Measurements from ENCODE around the gene ZNF496.

Gene ZNF496

DNA sequence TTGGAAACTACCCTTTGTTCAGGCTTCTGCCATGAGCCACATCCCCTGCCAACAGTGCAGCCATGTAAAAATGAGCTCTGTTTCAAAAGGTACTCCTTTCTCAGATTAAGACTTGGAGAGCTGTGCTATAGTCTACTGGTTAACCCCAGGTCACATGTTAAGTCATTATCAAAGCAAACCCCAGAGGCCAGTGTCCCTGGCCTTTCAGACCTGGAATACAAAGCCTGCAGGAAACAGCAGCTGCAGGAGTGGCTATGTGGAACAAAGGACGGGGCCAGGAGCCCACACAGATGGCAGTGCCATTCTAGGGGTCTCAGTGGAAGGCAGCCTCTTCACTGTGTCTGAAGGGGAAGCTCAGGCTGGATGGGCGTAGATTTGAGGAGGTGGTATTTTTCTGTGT, 6.7 kb downstream of the ZNF496 start:
- peaks cover 96% of the 10 kb centered on the region for H3K36me3 ChIP-seq (ENCODE audit: insufficient read depth, low read length)
- 88% methylated on average over 2 of the region's 2 CpGs for WGBS
- H3K9me3 ChIP-seq (ENCODE audit: insufficient read depth, low read depth, low read length) = no peaks in the 10 kb centered on the region

DNA sequence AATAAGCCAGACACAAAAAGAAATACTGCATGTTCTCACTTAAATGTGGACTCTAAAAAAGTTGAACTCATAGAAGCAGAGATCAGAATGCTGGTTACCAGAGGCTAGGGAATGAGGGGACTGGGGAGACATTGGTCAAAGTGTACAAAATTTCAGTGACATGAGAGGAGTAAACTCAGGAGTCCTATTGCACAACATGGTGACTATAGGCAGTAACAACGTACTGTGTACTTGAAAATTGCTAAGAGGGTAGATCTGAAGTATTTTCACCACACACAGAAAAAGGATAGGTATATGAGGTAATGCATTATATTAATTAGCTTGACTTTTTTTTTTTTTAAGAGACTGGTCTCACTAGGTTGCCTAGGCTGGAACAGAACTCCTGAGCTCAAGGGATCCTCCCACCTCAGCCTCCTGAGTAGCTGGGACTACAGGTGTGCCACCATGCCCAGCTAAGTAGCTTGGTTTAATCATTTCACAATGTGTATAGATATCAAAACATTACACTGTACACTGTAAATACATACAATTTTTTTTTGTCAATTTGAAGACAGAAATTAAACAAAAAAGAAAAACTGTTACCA, 7.4 kb downstream of the ZNF496 start:
- Histone ChIP-seq H3K36me3 (ENCODE audit: insufficient read depth, low read length) (peaks cover 96% of the 10 kb centered on the region), H3K9me3 (ENCODE audit: insufficient read depth, low read depth, low read length) (no peaks in the 10 kb centered on the region), H3K27ac (ENCODE audit: low read depth, low read length) (no peak overlapping the region), H3K9ac (ENCODE audit: low read depth, low read length) (no peak overlapping the region), H3K4me3 (ENCODE audit: low read length) (no peak overlapping the region), H3K27me3 (ENCODE audit: insufficient read depth, low read length) (no peaks in the 10 kb centered on the region), H3K4me1 (ENCODE audit: insufficient read depth, low read length) (peaks cover 25% of the 10 kb centered on the region; the same call in 1 of the 2 replicates)
- 100% methylated on average over 1 of the region's 1 CpG for WGBS

More for the DNA sequence above, 6.7 kb downstream of the ZNF496 start:
- no peak overlapping the region for H3K27ac ChIP-seq (ENCODE audit: low read depth, low read length)
- no peaks in the 10 kb centered on the region for H3K27me3 ChIP-seq (ENCODE audit: insufficient read depth, low read length)
- H3K4me1 ChIP-seq (ENCODE audit: insufficient read depth, low read length) = peaks cover 25% of the 10 kb centered on the region; the same call in 1 of the 2 replicates
- no peak overlapping the region for H3K4me3 ChIP-seq (ENCODE audit: low read length)
- H3K9ac ChIP-seq (ENCODE audit: low read depth, low read length) = no peak overlapping the region

DNA sequence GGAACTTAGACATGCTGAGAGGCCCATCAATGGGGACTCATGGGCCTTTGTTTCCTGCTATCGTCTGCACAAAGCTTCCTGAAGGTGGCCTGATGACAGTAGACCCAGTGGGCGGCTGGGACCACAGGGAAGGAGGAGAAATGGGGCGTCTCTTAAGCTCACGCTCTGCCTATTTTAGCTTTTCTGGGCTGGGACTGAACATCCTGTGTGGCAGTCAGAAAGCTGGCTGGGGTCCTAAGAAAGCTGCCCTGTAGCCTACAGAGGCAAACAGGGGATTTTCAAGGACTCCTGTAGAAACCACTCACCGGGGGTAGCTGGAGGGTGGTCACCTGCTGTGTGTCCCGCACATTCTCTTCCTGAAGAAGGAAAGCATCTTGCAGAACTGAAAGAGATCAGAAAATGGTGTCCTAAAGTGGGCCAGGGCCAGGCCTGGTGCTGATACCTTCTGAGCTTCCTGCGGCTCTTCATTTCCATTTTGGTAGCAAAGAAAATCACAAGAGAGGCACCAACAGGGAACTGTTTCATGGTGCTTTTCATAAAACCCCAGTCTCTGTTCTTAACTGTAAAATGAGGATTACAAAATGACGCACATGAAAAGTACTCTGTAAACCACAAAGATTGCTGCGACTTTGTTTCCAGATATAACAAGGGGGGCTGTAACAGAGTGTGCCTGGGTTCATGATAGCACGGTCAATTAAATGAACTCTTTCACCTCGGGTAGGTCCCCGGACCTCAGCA, 8.6 kb downstream of the ZNF496 start:
- Histone ChIP-seq H3K27me3 (ENCODE audit: insufficient read depth, low read length) (no peaks in the 10 kb centered on the region), H3K27ac (ENCODE audit: low read depth, low read length) (peak overlapping the region; percentile 14), H3K4me3 (ENCODE audit: low read length) (no peak overlapping the region), H3K9ac (ENCODE audit: low read depth, low read length) (no peak overlapping the region), H3K4me1 (ENCODE audit: insufficient read depth, low read length) (peaks cover 25% of the 10 kb centered on the region; the same call in 1 of the 2 replicates), H3K36me3 (ENCODE audit: insufficient read depth, low read length) (peaks cover 95% of the 10 kb centered on the region), H3K9me3 (ENCODE audit: insufficient read depth, low read depth, low read length) (no peaks in the 10 kb centered on the region)
- WGBS = 83% methylated on average over 12 of the region's 12 CpGs

DNA sequence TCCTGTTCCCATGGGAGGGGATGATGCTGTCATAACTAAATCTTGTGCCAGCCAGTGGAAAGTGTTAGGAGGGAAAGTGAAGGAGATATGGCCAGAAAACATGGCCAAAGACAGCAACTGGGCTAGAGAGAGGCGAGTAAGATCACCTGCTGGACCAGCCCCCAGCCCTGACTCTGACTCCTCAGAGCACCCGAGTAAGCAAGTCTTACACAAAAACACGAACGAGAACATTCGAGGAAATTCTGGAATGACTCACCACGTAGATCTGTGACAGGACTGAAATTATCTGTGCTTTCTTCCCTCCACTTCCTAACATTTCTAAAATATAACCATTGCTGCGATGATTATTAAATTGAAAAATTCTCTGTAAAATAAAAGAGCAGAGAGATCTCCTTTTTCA, 9.2 kb downstream of the ZNF496 start:
- Histone ChIP-seq H3K27ac (ENCODE audit: low read depth, low read length) (peak overlapping the region; percentile 14; the same call in 1 of the 2 replicates), H3K9ac (ENCODE audit: low read depth, low read length) (no peak overlapping the region)
- WGBS = 92% methylated on average over 6 of the region's 7 CpGs

DNA sequence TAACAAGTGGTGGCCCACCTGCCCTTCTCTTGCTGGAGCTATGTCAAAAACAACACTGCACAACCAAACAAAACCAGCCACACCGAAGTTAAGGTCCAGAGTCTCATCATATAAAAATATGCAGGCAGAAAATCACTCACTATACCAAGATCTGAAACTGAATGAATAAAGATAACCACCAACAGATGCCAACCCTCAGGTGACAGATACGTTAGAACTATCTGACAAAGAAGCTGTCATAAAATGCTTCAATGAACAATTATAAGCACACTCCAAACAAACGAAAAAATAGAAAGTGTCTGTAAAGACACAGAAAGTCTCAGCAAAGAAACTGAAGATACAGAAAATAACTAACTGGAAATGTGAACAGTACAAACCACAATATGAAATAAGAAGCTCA, 14.0 kb downstream of the ZNF496 start:
- Histone ChIP-seq H3K36me3 (ENCODE audit: insufficient read depth, low read length) (peaks cover 98% of the 10 kb centered on the region), H3K4me3 (ENCODE audit: low read length) (no peak overlapping the region), H3K9me3 (ENCODE audit: insufficient read depth, low read depth, low read length) (no peaks in the 10 kb centered on the region), H3K4me1 (ENCODE audit: insufficient read depth, low read length) (no peaks in the 10 kb centered on the region; the same call in 1 of the 2 replicates), H3K27ac (ENCODE audit: low read depth, low read length) (no peak overlapping the region), H3K9ac (ENCODE audit: low read depth, low read length) (no peak overlapping the region), H3K27me3 (ENCODE audit: insufficient read depth, low read length) (no peaks in the 10 kb centered on the region)
- WGBS = 91% methylated on average over 3 of the region's 3 CpGs

More for the DNA sequence above, 9.2 kb downstream of the ZNF496 start:
- Histone ChIP-seq H3K4me3 (ENCODE audit: low read length) (no peak overlapping the region), H3K9me3 (ENCODE audit: insufficient read depth, low read depth, low read length) (no peaks in the 10 kb centered on the region), H3K36me3 (ENCODE audit: insufficient read depth, low read length) (peaks cover 95% of the 10 kb centered on the region), H3K4me1 (ENCODE audit: insufficient read depth, low read length) (peaks cover 25% of the 10 kb centered on the region; the same call in 1 of the 2 replicates), H3K27me3 (ENCODE audit: insufficient read depth, low read length) (no peaks in the 10 kb centered on the region)

DNA sequence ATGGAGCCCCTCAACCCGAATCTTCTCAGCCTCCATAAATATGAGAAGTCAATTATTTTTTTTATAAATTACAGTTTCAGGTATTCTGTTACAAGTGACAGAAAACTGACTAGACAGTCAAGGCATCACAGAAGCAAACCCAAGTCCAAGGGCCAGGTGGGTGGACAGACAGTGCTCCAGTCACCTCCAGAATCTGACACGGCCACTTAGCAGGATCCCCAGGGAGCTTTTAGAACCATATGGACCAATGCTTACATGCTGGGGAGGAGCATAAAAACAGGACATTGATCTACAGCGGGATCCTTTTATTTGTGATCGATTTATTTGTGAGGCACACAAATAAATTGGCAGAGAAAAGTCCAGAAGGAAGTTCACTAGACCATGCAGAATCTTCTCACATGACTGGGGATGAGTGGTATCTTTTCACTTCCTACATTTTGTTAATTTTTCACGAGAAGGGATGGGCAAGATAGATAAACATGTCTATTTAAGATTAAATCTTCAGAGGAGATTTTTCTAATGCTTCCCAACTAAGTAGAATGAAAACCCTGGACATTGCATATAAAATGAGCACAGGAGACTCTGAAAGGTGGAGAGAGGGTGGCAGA, 15.0 kb downstream of the ZNF496 start:
- Histone ChIP-seq H3K27me3 (ENCODE audit: insufficient read depth, low read length) (no peaks in the 10 kb centered on the region), H3K9ac (ENCODE audit: low read depth, low read length) (no peak overlapping the region), H3K4me1 (ENCODE audit: insufficient read depth, low read length) (no peaks in the 10 kb centered on the region), H3K9me3 (ENCODE audit: insufficient read depth, low read depth, low read length) (no peaks in the 10 kb centered on the region), H3K4me3 (ENCODE audit: low read length) (no peak overlapping the region), H3K36me3 (ENCODE audit: insufficient read depth, low read length) (peaks cover 94% of the 10 kb centered on the region), H3K27ac (ENCODE audit: low read depth, low read length) (no peak overlapping the region)
- WGBS = 94% methylated on average over 3 of the region's 5 CpGs

DNA sequence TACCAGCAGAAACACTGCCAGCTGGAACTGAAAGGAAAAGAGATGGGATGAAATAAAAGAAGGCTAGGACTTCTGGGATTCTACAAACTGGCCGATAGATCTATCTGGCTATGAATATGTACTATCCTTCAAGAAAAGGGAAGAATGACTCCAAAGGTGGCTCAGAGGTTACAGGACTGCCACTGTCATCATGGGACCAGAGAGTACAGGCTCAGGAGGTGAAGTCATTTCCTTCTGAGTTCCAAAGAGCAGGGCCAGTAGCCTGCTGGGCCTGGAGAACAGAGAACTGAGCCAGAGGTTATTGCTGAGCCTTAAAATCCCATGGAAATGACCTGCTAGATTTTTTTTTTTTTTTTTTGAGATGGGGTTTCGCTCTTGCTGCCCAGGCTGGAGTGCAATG, 27.6 kb downstream of the ZNF496 start:
- Histone ChIP-seq H3K9me3 (ENCODE audit: insufficient read depth, low read depth, low read length) (no peaks in the 10 kb centered on the region), H3K36me3 (ENCODE audit: insufficient read depth, low read length) (peaks cover 98% of the 10 kb centered on the region), H3K4me3 (ENCODE audit: low read length) (no peak overlapping the region), H3K4me1 (ENCODE audit: insufficient read depth, low read length) (peaks cover 6% of the 10 kb centered on the region), H3K27me3 (ENCODE audit: insufficient read depth, low read length) (no peaks in the 10 kb centered on the region), H3K9ac (ENCODE audit: low read depth, low read length) (no peak overlapping the region), H3K27ac (ENCODE audit: low read depth, low read length) (no peak overlapping the region)
- 90% methylated on average over 2 of the region's 2 CpGs for WGBS

DNA sequence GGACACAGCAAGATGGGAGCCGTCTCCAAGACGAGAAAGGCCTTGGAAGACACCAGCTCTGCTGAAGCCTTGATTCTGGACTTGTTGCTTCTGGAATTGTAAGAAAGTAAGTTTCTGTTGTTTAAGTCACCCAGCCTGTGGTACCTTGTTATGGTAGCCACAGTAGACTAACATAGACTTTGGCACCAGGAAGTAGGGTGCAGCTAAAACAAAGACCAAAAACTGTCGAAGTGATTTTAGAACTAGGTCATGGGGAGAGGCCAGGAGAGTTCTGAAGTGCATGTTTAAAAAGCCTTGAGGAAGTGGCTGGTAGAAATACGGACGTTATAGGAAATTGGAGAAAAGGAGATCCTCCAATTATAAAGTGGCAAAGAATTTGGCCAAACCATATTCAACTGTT, 28.5 kb downstream of the ZNF496 start:
- Histone ChIP-seq H3K4me1 (ENCODE audit: insufficient read depth, low read length) (peaks cover 14% of the 10 kb centered on the region), H3K36me3 (ENCODE audit: insufficient read depth, low read length) (peaks cover 93% of the 10 kb centered on the region), H3K27ac (ENCODE audit: low read depth, low read length) (no peak overlapping the region), H3K27me3 (ENCODE audit: insufficient read depth, low read length) (no peaks in the 10 kb centered on the region), H3K9ac (ENCODE audit: low read depth, low read length) (no peak overlapping the region), H3K9me3 (ENCODE audit: insufficient read depth, low read depth, low read length) (no peaks in the 10 kb centered on the region), H3K4me3 (ENCODE audit: low read length) (no peak overlapping the region)
- 79% methylated on average over 5 of the region's 5 CpGs for WGBS

DNA sequence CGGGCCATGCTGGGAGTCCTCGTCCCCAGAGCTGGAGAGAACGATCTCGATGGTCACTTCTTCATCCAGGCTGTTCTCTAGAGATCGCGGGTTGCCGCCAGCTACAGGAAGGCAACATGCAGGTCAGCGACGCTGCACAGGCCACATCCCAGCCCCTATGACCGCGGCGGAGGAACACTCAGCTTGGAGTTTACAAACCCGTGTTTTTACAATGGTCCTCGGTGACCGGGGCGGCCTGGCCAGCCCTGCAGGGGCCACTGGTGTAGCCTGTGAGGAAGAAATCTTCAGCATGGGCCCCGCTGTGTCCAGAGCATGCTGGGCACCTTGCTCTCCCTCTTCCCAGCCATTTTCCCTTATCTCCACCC, 30.5 kb downstream of the ZNF496 start:
- WGBS = 96% methylated on average over 17 of the region's 17 CpGs
- H3K36me3 ChIP-seq (ENCODE audit: insufficient read depth, low read length) = peaks cover 72% of the 10 kb centered on the region
- H3K9me3 ChIP-seq (ENCODE audit: insufficient read depth, low read depth, low read length) = no peaks in the 10 kb centered on the region
- H3K4me1 ChIP-seq (ENCODE audit: insufficient read depth, low read length) = peaks cover 32% of the 10 kb centered on the region
- H3K27me3 ChIP-seq (ENCODE audit: insufficient read depth, low read length) = no peaks in the 10 kb centered on the region
- no peak overlapping the region for H3K4me3 ChIP-seq (ENCODE audit: low read length)
- H3K27ac ChIP-seq (ENCODE audit: low read depth, low read length) = no peak overlapping the region
- no peak overlapping the region for H3K9ac ChIP-seq (ENCODE audit: low read depth, low read length)

DNA sequence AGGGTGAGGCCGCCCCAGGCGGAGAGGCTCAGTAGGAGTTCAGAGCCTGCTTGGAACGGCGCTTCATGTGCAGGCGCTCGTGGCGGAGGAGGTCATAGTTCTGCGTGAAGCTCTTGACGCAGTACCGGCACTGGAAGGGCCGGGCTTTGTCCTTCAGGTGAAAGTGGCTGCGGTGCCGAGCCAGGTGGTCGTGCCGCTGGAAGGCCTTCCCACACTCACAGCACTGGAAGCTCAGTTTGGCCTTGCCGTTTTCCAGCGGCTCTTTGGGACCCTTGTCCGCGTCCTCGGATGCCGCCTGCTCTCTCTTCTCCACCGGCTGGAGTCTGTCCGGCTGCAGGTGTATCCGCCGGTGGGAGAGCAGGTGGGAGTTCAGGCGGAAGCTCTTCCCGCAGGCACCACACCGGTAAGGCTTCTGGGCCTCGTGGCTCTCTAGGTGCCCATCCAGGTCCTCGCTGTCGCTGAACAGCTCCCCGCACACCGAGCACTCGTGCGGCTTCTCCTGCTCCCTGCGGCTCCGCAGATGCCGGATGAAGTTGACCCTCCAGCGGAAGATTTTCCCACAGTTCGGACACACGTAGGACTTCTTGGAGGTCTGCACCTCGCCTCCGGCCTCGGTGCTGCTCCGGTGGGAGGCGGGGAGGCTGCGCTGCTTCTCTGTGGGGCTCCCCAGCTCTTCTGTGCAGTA, 31.0 kb downstream of the ZNF496 start:
- H3K36me3 ChIP-seq (ENCODE audit: insufficient read depth, low read length) = peaks cover 67% of the 10 kb centered on the region
- H3K27me3 ChIP-seq (ENCODE audit: insufficient read depth, low read length) = no peaks in the 10 kb centered on the region
- peaks cover 37% of the 10 kb centered on the region for H3K4me1 ChIP-seq (ENCODE audit: insufficient read depth, low read length)
- 97% methylated on average over 47 of the region's 47 CpGs for WGBS
- no peaks in the 10 kb centered on the region for H3K9me3 ChIP-seq (ENCODE audit: insufficient read depth, low read depth, low read length)
- H3K4me3 ChIP-seq (ENCODE audit: low read length) = no peak overlapping the region
- H3K9ac ChIP-seq (ENCODE audit: low read depth, low read length) = no peak overlapping the region
- H3K27ac ChIP-seq (ENCODE audit: low read depth, low read length) = no peak overlapping the region
